MV-4-11 (cell line): ENCODE results near the gene TMEM269.

ENCODE experiments used
- DNase-seq: peaks from one replicate; lab custom pipeline; 2025; lab: John Stamatoyannopoulos, UW

The TMEM269 gene

GRCh38 chr1:42784946-42785693 is at the start of gene TMEM269:
TSS of gene TMEM269 (plus strand) at chr1:42784991. CDS start at chr1:42789894, 4,903 bp downstream.
- no peak for DNase-seq

- DNase-seq: no peak
Measured at GRCh38 chr1:42735056-42735455, 49.7 kb upstream of the TMEM269 start.

- no peak for DNase-seq
Measured at GRCh38 chr1:42735477-42736105, 49.2 kb upstream of the TMEM269 start.

- DNase-seq: peak; percentile 25
Measured at GRCh38 chr1:42736152-42736551, 48.6 kb upstream of the TMEM269 start.

- no peak for DNase-seq
Measured at GRCh38 chr1:42736571-42737200, 48.1 kb upstream of the TMEM269 start.

- DNase-seq: peak; percentile 97
Measured at GRCh38 chr1:42737257-42737656, 47.5 kb upstream of the TMEM269 start.

- no peak for DNase-seq
Measured at GRCh38 chr1:42737986-42738677, 46.7 kb upstream of the TMEM269 start.

- DNase-seq: no peak
Measured at GRCh38 chr1:42738678-42739226, 46.0 kb upstream of the TMEM269 start.

- DNase-seq: no peak
Measured at GRCh38 chr1:42739753-42740700, 44.8 kb upstream of the TMEM269 start, which contains the start of gene CLDN19. TSS of gene CLDN19 (minus strand) at chr1:42740236. CDS start at chr1:42740063, 173 bp downstream.

GRCh38 chr1:42740851-42741580 is 43.8 kb upstream of the TMEM269 start:
- DNase-seq: no peak

GRCh38 chr1:42741706-42742105 is 43.1 kb upstream of the TMEM269 start:
- DNase-seq: no peak

GRCh38 chr1:42742141-42742540 is 42.6 kb upstream of the TMEM269 start:
- no peak for DNase-seq

GRCh38 chr1:42742617-42743316 is 42.0 kb upstream of the TMEM269 start:
- no peak for DNase-seq

- DNase-seq: no peak
Measured at GRCh38 chr1:42743317-42744147, 41.3 kb upstream of the TMEM269 start.

GRCh38 chr1:42744148-42744413 is 40.7 kb upstream of the TMEM269 start:
- no peak for DNase-seq

- peak; percentile 35 for DNase-seq
Measured at GRCh38 chr1:42745851-42746250, 38.9 kb upstream of the TMEM269 start.

GRCh38 chr1:42746436-42747105 is 38.2 kb upstream of the TMEM269 start:
- DNase-seq: no peak

GRCh38 chr1:42747125-42747524 is 37.7 kb upstream of the TMEM269 start:
- DNase-seq: no peak
